ENCODE data around the gene HTR6. TPM values are rescaled to one million over a fixed set of nuclear protein-coding genes. Genes with fewer than 3 reads are reported as not detected.
"Not testable (repeated sequence)": the region's sequence is repeated elsewhere in the genome, so short reads cannot be mapped to it uniquely, and the experiment has no call there.

Gene HTR6
- total RNA-seq: not detected in 2 replicates

- no peak for DNase-seq
These were observed at the start of gene HTR6 for GRCh38 chr1:19664453-19665185. Gene HTR6, plus strand, starts transcription at chr1:19664875. Its CDS starts 879 bp downstream, at chr1:19665754.

- no peak for DNase-seq
These were observed 49.2 kb upstream of the HTR6 start for GRCh38 chr1:19615438-19615837.

- DNase-seq: no peak
These were observed 48.2 kb upstream of the HTR6 start for GRCh38 chr1:19616489-19616888.

GRCh38 chr1:19617376-19617775 is 47.3 kb upstream of the HTR6 start:
- DNase-seq: no peak

- DNase-seq: no peak
These were observed 46.2 kb upstream of the HTR6 start for GRCh38 chr1:19618428-19618827.

GRCh38 chr1:19619697-19620384 is 44.8 kb upstream of the HTR6 start:
- no peak for DNase-seq

GRCh38 chr1:19620786-19621185 is 43.9 kb upstream of the HTR6 start:
- no peak for DNase-seq

GRCh38 chr1:19621274-19621950 is 43.3 kb upstream of the HTR6 start:
- DNase-seq: no peak

- DNase-seq: no peak
These were observed 42.5 kb upstream of the HTR6 start for GRCh38 chr1:19622204-19622603.

- no peak for DNase-seq
These were observed 41.2 kb upstream of the HTR6 start for GRCh38 chr1:19623523-19623922.

GRCh38 chr1:19625291-19625937 is 39.3 kb upstream of the HTR6 start:
- DNase-seq: no peak

- DNase-seq: no peak
These were observed 35.8 kb upstream of the HTR6 start for GRCh38 chr1:19628879-19629278.

GRCh38 chr1:19629357-19629756 is 35.3 kb upstream of the HTR6 start:
- no peak for DNase-seq

GRCh38 chr1:19630192-19630591 is 34.5 kb upstream of the HTR6 start:
- DNase-seq: not testable (repeated sequence)

GRCh38 chr1:19630720-19631395 is 33.8 kb upstream of the HTR6 start:
- no peak for DNase-seq

- DNase-seq: no peak
These were observed 32.5 kb upstream of the HTR6 start for GRCh38 chr1:19632211-19632610.

- no peak for DNase-seq
These were observed 31.6 kb upstream of the HTR6 start for GRCh38 chr1:19633106-19633505.

GRCh38 chr1:19635064-19635463 is 29.6 kb upstream of the HTR6 start:
- DNase-seq: not testable (repeated sequence)

GRCh38 chr1:19635646-19636045 is 29.0 kb upstream of the HTR6 start:
- DNase-seq: no peak

- DNase-seq: no peak
These were observed 28.6 kb upstream of the HTR6 start for GRCh38 chr1:19636065-19636464.

- not testable (repeated sequence) for DNase-seq
These were observed 27.9 kb upstream of the HTR6 start for GRCh38 chr1:19636749-19637148.

GRCh38 chr1:19637606-19638005 is 27.1 kb upstream of the HTR6 start:
- DNase-seq: no peak

- DNase-seq: not testable (repeated sequence)
These were observed 25.4 kb upstream of the HTR6 start for GRCh38 chr1:19639228-19639627.

Data from dermis blood vessel endothelial cell (primary cell).